ENCODE measurements around the gene PIP5K1B. TPM values are rescaled to one million over a fixed set of nuclear protein-coding genes. Genes with fewer than 3 reads are reported as not detected.

The PIP5K1B gene
- polyA plus RNA-seq, 1 donor (not counting 4 experiments of a cell fraction or from before 2014, with no cell fraction given) = not detected

DNA sequence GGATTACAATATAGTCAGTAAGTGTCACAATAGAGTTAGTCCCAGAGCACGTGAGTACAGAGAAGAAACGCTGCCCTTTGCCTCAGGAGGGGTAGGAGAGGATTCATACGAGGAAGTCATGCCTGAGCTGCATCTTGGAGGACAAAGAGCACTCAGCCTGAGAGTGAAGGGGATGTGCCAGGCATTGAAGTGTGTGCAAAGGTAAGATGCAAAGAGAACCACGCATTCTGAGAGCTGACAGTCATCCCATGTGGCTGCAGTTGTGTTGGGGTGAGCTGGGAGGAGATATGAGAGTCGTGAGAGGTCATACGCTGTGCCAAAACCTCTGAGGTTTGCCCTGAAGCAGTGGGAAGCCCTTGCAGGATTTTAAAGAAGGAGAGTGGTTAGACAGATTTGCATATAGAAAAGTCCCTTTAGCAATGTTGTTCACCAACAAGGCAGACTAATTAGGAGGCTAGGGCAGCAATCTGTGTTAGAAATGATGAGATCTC is 97.5 kb downstream of the PIP5K1B start:
- Histone ChIP-seq H3K27ac (ENCODE audit: control insufficient read depth, insufficient read depth, low read length) (no peak overlapping the region), H3K4me3 (ENCODE audit: control insufficient read depth in 2 of 3, extremely low read depth in 1 of 3, insufficient read depth in 2 of 3, low read depth in 1 of 3, low read length in 3 of 3) (no peak overlapping the region), H3K27me3 (ENCODE audit: control insufficient read depth, extremely low read depth, insufficient read depth, low read length) (no peaks in the 10 kb centered on the region), H3K9ac (ENCODE audit: control insufficient read depth, extremely low read depth, insufficient read depth, low read length) (no peak overlapping the region), H3K9me1 (ENCODE audit: control insufficient read depth, extremely low read depth, insufficient read depth, low read length) (no peaks in the 10 kb centered on the region), H2AFZ (ENCODE audit: control insufficient read depth, low read length) (no peak overlapping the region), H4K20me1 (ENCODE audit: control insufficient read depth, extremely low read depth, insufficient read depth, low read length) (no peaks in the 10 kb centered on the region), H3K9me3 (ENCODE audit: control insufficient read depth, low read depth, low read length) (no peaks in the 10 kb centered on the region), H3K36me3 (ENCODE audit: control insufficient read depth in 2 of 2, extremely low read depth in 1 of 2, insufficient read depth in 2 of 2, low read length in 2 of 2) (no peaks in the 10 kb centered on the region), H3K79me2 (ENCODE audit: control insufficient read depth, insufficient read depth, low read length) (no peaks in the 10 kb centered on the region), H3K4me2 (ENCODE audit: control insufficient read depth, extremely low read depth, insufficient read depth, low read depth, low read length) (no peak overlapping the region), H3K4me1 (ENCODE audit: control insufficient read depth, extremely low read depth, insufficient read depth, low read length) (no peaks in the 10 kb centered on the region)
- TF ChIP-seq, protein P1, sequence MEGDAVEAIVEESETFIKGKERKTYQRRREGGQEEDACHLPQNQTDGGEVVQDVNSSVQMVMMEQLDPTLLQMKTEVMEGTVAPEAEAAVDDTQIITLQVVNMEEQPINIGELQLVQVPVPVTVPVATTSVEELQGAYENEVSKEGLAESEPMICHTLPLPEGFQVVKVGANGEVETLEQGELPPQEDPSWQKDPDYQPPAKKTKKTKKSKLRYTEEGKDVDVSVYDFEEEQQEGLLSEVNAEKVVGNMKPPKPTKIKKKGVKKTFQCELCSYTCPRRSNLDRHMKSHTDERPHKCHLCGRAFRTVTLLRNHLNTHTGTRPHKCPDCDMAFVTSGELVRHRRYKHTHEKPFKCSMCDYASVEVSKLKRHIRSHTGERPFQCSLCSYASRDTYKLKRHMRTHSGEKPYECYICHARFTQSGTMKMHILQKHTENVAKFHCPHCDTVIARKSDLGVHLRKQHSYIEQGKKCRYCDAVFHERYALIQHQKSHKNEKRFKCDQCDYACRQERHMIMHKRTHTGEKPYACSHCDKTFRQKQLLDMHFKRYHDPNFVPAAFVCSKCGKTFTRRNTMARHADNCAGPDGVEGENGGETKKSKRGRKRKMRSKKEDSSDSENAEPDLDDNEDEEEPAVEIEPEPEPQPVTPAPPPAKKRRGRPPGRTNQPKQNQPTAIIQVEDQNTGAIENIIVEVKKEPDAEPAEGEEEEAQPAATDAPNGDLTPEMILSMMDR (optimal IDR thresholded peaks at IDR 0.05 in 1 of 3, IDR thresholded peaks at IDR 0.05 in 1 of 3, conservative IDR thresholded peaks at IDR 0.05 in 1 of 3; ENCODE audit: extremely low read depth in 1 of 3, insufficient read depth in 2 of 3, low read length in 3 of 3) = no peak
- TF ChIP-seq EZH2 (IDR thresholded peaks at IDR 0.05; ENCODE audit: low read length) = no peak
- DNase-seq (ENCODE audit: low read depth, low spot score) = no peak
- dilution Hi-C loops (cut with MboI; ENCODE audit: extremely low pct_ligation_motif_present, low sequenced_read_pairs) = no loop called here
- no peak for FAIRE-seq

DNA sequence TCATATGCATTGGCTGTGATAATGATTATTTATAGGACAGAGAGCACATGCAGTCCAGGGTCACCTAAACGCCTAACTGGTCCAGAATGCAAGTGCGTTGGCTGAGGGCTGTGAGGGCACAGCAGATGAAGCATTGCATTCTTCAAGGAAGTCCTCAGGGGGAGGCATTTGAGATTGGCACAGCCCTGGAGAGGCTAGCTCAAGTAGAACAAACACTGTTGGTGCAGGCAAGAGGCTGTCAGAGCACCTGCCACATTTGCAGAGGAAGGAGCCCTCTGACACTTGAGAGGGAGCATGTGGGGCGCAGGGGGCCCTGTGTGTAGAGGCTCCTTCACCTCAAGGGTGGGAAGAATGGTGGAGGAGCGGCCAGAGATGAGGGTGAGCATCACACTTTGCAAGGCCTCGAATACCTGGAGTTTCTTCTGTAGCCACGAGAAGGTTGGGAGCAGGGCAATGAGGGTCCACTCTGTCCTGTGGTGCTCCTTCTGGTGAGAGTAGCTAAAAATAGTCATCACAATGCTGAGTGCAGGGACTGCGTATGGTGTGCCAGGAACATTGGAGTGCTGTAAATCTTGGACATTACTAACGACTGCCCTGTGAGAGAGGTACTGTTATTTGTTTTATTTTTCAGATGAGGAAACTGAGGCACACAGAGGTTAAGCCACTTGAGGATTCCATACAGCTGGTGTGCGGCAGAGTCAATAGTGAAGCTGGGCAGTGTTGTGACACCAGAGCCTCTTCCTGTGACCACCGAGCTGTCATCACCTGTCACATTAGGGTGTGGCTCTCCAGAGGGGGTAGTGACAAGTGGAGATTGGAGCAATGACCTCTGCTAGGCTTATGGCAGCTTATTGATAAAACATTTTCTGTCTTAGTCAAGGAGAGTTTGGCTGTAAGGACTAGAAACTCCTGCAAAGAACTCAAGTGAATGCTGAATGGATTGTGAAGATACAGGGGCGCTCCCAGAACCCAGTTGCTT is 100.2 kb downstream of the PIP5K1B start:
- dilution Hi-C loops (cut with MboI; ENCODE audit: extremely low pct_ligation_motif_present, low sequenced_read_pairs) = no loop called here
- no peak for FAIRE-seq

More for the DNA sequence above, 100.2 kb downstream of the PIP5K1B start:
- Histone ChIP-seq H3K4me2 (ENCODE audit: control insufficient read depth, extremely low read depth, insufficient read depth, low read depth, low read length) (no peak overlapping the region), H3K27me3 (ENCODE audit: control insufficient read depth, extremely low read depth, insufficient read depth, low read length) (no peaks in the 10 kb centered on the region), H3K9ac (ENCODE audit: control insufficient read depth, extremely low read depth, insufficient read depth, low read length) (no peak overlapping the region), H3K4me1 (ENCODE audit: control insufficient read depth, extremely low read depth, insufficient read depth, low read length) (no peaks in the 10 kb centered on the region), H2AFZ (ENCODE audit: control insufficient read depth, low read length) (no peak overlapping the region), H3K4me3 (ENCODE audit: control insufficient read depth in 2 of 3, extremely low read depth in 1 of 3, insufficient read depth in 2 of 3, low read depth in 1 of 3, low read length in 3 of 3) (no peak overlapping the region), H3K9me1 (ENCODE audit: control insufficient read depth, extremely low read depth, insufficient read depth, low read length) (no peaks in the 10 kb centered on the region), H3K9me3 (ENCODE audit: control insufficient read depth, low read depth, low read length) (no peaks in the 10 kb centered on the region), H4K20me1 (ENCODE audit: control insufficient read depth, extremely low read depth, insufficient read depth, low read length) (no peaks in the 10 kb centered on the region), H3K79me2 (ENCODE audit: control insufficient read depth, insufficient read depth, low read length) (no peaks in the 10 kb centered on the region), H3K27ac (ENCODE audit: control insufficient read depth, insufficient read depth, low read length) (no peak overlapping the region), H3K36me3 (ENCODE audit: control insufficient read depth in 2 of 2, extremely low read depth in 1 of 2, insufficient read depth in 2 of 2, low read length in 2 of 2) (no peaks in the 10 kb centered on the region)
- DNase-seq (ENCODE audit: low read depth, low spot score) = no peak
- TF ChIP-seq, protein P1 (optimal IDR thresholded peaks at IDR 0.05 in 1 of 3, IDR thresholded peaks at IDR 0.05 in 1 of 3, conservative IDR thresholded peaks at IDR 0.05 in 1 of 3; ENCODE audit: extremely low read depth in 1 of 3, insufficient read depth in 2 of 3, low read length in 3 of 3) = no peak
- no peak for TF ChIP-seq EZH2 (IDR thresholded peaks at IDR 0.05; ENCODE audit: low read length)
